ENCODE measurements around the gene UBQLN2.
"Not testable (repeated sequence)": the region's sequence is repeated elsewhere in the genome, so short reads cannot be mapped to it uniquely, and the experiment has no call there.

The UBQLN2 gene

DNA sequence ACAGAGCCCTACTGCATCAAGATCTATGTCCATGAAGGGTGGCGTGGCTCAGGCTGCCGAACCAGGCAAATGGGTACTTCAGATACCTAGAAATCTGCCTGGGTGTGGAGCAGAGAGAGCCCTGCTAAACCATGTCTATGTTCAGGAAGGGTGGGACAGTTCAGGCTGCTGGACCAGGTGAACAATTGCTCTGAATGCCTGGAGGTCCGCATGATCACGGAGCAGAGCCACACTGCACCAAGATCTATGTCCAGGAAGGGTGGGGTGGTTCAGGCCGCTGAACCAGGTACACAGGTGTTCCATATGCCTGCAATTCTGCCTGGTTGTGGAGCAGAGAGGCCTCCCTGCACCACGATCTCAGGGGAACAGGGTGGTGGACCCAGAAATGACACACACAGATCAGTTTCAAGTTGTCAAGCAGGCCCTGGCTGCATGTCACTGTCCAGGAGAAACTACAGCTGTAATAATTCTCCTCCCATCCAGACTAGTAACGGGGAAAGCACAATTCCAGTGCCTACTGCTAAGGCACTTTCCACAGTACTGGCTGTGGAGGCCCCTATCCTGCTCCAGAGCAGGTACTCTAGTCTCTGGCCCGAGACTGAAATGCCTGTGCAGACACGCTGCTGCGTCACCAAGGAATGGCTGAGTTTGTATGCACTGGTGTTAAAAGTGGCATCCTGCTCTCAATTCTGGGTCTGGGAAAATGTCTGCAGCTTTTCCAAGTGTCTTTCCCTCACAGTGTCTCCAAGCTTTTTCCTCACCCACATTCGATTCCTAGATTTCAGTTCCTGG, 25.2 kb downstream of the UBQLN2 start:
- no peak for ATAC-seq
- Mint-ChIP-seq H3K27ac (no peak overlapping the region), H3K27me3 (no peaks in the 10 kb centered on the region)

DNA sequence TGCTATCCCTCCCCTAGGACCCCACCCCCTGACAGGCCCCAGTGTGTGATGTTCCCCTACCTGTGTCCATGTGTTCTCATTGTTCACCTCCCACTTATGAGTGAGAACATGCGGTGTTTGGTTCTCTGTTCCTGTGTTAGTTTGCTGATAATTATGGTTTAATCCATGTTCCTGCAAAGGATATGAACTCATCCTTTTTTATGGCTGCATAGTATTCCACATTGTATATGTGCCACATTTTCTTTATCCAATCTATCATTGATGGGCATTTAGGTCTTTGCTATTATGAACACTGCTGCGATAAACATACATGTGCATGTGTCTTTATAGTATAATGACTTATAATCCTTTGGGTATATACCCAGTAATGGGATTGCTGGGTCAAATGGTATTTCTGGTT, 28.4 kb downstream of the UBQLN2 start:
- Mint-ChIP-seq H3K36me3 (ENCODE audit: low read depth) (peaks cover 54% of the 10 kb centered on the region), H3K4me1 (peaks cover 17% of the 10 kb centered on the region), H3K9me3 (peaks cover 25% of the 10 kb centered on the region)
- H3K27me3 Mint-ChIP-seq, DNase-seq, ATAC-seq, H3K27ac Mint-ChIP-seq, H3K4me3 Mint-ChIP-seq: not testable (repeated sequence)

More for the DNA sequence above, 25.2 kb downstream of the UBQLN2 start:
- Mint-ChIP-seq H3K4me1 (peaks cover 6% of the 10 kb centered on the region), H3K9me3 (peaks cover 6% of the 10 kb centered on the region), H3K36me3 (ENCODE audit: low read depth) (peaks cover 42% of the 10 kb centered on the region), H3K4me3 (no peak overlapping the region)
- DNase-seq, result no peak

DNA sequence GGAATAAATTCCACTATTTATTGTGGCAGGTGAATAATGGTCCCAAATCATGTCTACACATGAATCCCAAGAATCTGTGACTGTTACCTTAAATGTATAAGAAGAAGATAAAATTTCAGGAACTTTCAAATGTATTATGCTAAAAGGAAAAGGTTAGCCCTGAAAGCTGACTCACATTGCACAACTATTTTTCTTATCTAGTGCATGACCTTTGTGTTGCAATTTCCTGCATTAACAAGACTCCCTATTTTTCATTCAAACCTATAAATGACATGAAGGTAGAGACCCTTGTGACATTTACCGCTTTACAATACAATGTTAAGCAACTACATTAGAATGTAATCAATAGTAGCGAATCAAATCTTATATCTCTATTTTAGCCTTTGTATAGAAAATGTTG, 36.7 kb downstream of the UBQLN2 start:
- peaks cover 3% of the 10 kb centered on the region for H3K4me1 Mint-ChIP-seq
- H3K27ac Mint-ChIP-seq, result no peak overlapping the region

DNA sequence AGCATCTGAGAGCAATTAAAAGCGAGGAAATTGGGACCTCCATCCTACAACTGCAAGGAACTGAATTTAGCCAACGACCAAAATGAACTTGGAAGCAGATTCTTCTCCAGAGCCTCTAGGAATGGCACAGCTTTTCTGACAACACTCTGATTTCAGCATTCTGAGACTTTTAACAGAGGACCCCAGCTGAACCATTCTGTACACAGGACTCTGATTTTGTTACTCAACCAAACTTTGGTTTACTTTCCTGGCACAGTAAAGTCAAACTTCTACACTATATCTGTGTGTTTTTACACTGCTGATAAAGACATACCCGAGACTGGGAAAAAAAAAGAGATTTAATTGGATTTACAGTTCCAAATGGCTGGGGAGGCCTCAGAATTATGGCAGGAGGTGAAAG, 37.6 kb downstream of the UBQLN2 start:
- Mint-ChIP-seq H3K36me3 (ENCODE audit: low read depth) (peaks cover 27% of the 10 kb centered on the region), H3K4me1 (no peaks in the 10 kb centered on the region), H3K9me3 (peaks cover 25% of the 10 kb centered on the region), H3K27ac (no peak overlapping the region), H3K4me3 (no peak overlapping the region), H3K27me3 (no peaks in the 10 kb centered on the region)
- DNase-seq, result no peak
- no peak for ATAC-seq

More for the DNA sequence above, 36.7 kb downstream of the UBQLN2 start:
- Mint-ChIP-seq H3K9me3 (peaks cover 27% of the 10 kb centered on the region), H3K36me3 (ENCODE audit: low read depth) (peaks cover 35% of the 10 kb centered on the region), H3K27me3 (no peaks in the 10 kb centered on the region), H3K4me3 (no peak overlapping the region)
- ATAC-seq (no peak), DNase-seq (no peak)

DNA sequence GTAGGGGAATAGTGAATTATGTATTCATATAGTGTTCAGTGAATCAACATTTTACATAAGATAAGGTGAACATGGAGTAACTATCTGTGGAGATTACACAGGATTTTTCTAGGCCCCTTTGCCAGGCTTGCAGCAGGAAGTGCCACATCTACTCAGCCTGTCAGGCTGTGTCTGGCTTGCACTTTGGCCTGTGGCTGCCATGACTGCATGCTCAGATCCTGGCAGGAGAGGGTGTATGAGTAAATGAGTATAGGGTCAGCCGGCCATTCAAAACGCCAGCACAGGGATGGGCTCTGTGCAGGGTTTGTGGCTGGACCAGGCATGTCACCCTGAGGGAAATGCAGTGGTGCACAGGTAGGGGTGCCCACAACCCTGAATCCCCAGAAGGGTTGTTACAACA, 51.9 kb downstream of the UBQLN2 start:
- ATAC-seq (no peak), DNase-seq (no peak)
- H3K4me1 Mint-ChIP-seq, result peaks cover 1% of the 10 kb centered on the region
- H3K4me3 Mint-ChIP-seq, result no peak overlapping the region
- H3K9me3 Mint-ChIP-seq, result peaks cover 4% of the 10 kb centered on the region
- H3K27ac Mint-ChIP-seq, result no peak overlapping the region
- H3K27me3 Mint-ChIP-seq, result no peaks in the 10 kb centered on the region
- peaks cover 4% of the 10 kb centered on the region for H3K36me3 Mint-ChIP-seq (ENCODE audit: low read depth)

All from activated naive CD8-positive, alpha-beta T cell treated with anti-CD3 and anti-CD28 coated beads, Interleukin-2, amount 50 U/mL, for 24 hours (primary cell).